ENCODE results near the gene SOD1.

SOD1 gene

GRCh38 chr21:31659536-31660258 is at the start of gene SOD1:
SOD1 (plus strand) TSS chr21:31659693; CDS start chr21:31659770, 77 bp downstream.
- no peaks in the 10 kb centered on the region for H3K4me1 ChIP-seq (ENCODE audit: control insufficient read depth, insufficient read depth, low read length)

GRCh38 chr21:31611445-31611844 is 48.0 kb upstream of the SOD1 start:
- no peak overlapping the region for H3K27ac ChIP-seq (ENCODE audit: low read depth, low read length)
- H3K4me1 ChIP-seq (ENCODE audit: control insufficient read depth, insufficient read depth, low read length), result no peaks in the 10 kb centered on the region
- peaks cover 11% of the 10 kb centered on the region for H3K9me3 ChIP-seq (ENCODE audit: control insufficient read depth, insufficient read depth, low read depth, low read length)
- no peak overlapping the region for H3K9ac ChIP-seq (ENCODE audit: low read length)
- H3K27me3 ChIP-seq (ENCODE audit: control insufficient read depth, insufficient read depth, low read length), result no peaks in the 10 kb centered on the region
- H3K4me3 ChIP-seq (ENCODE audit: low read depth, low read length), result no peak overlapping the region
- H3K36me3 ChIP-seq (ENCODE audit: control insufficient read depth, insufficient read depth, low read length), result no peaks in the 10 kb centered on the region

More at GRCh38 chr21:31659536-31660258, at the start of gene SOD1:
- no peaks in the 10 kb centered on the region for H3K9me3 ChIP-seq (ENCODE audit: control insufficient read depth, insufficient read depth, low read depth, low read length)
- peaks cover 23% of the 10 kb centered on the region for H3K36me3 ChIP-seq (ENCODE audit: control insufficient read depth, insufficient read depth, low read length)
- H3K9ac ChIP-seq (ENCODE audit: low read length), result peak within 1 kb of the TSS; percentile 84
- H3K27me3 ChIP-seq (ENCODE audit: control insufficient read depth, insufficient read depth, low read length), result no peaks in the 10 kb centered on the region
- peak within 1 kb of the TSS; percentile 71 for H3K4me3 ChIP-seq (ENCODE audit: low read depth, low read length)
- peak within 1 kb of the TSS; percentile 39; the same call in 1 of the 2 replicates for H3K27ac ChIP-seq (ENCODE audit: low read depth, low read length)

- H3K36me3 ChIP-seq (ENCODE audit: control insufficient read depth, insufficient read depth, low read length), result no peaks in the 10 kb centered on the region
Measured at GRCh38 chr21:31612894-31613785, 46.4 kb upstream of the SOD1 start.

GRCh38 chr21:31614705-31615104 is 44.8 kb upstream of the SOD1 start:
- Histone ChIP-seq H3K9ac (ENCODE audit: low read length) (no peak overlapping the region), H3K27me3 (ENCODE audit: control insufficient read depth, insufficient read depth, low read length) (no peaks in the 10 kb centered on the region), H3K4me3 (ENCODE audit: low read depth, low read length) (no peak overlapping the region), H3K36me3 (ENCODE audit: control insufficient read depth, insufficient read depth, low read length) (no peaks in the 10 kb centered on the region), H3K4me1 (ENCODE audit: control insufficient read depth, insufficient read depth, low read length) (no peaks in the 10 kb centered on the region), H3K27ac (ENCODE audit: low read depth, low read length) (no peak overlapping the region), H3K9me3 (ENCODE audit: control insufficient read depth, insufficient read depth, low read depth, low read length) (peaks cover 5% of the 10 kb centered on the region)

More at GRCh38 chr21:31612894-31613785, 46.4 kb upstream of the SOD1 start:
- Histone ChIP-seq H3K9ac (ENCODE audit: low read length) (no peak overlapping the region), H3K4me1 (ENCODE audit: control insufficient read depth, insufficient read depth, low read length) (no peaks in the 10 kb centered on the region), H3K27me3 (ENCODE audit: control insufficient read depth, insufficient read depth, low read length) (no peaks in the 10 kb centered on the region), H3K27ac (ENCODE audit: low read depth, low read length) (no peak overlapping the region), H3K9me3 (ENCODE audit: control insufficient read depth, insufficient read depth, low read depth, low read length) (peaks cover 11% of the 10 kb centered on the region), H3K4me3 (ENCODE audit: low read depth, low read length) (no peak overlapping the region)

- Histone ChIP-seq H3K9me3 (ENCODE audit: control insufficient read depth, insufficient read depth, low read depth, low read length) (0 out of 2 replicates have a peak, but pooled peaks cover 3% of the 10 kb centered on the region), H3K27ac (ENCODE audit: low read depth, low read length) (no peak overlapping the region), H3K4me1 (ENCODE audit: control insufficient read depth, insufficient read depth, low read length) (no peaks in the 10 kb centered on the region), H3K4me3 (ENCODE audit: low read depth, low read length) (no peak overlapping the region), H3K9ac (ENCODE audit: low read length) (no peak overlapping the region), H3K27me3 (ENCODE audit: control insufficient read depth, insufficient read depth, low read length) (no peaks in the 10 kb centered on the region), H3K36me3 (ENCODE audit: control insufficient read depth, insufficient read depth, low read length) (no peaks in the 10 kb centered on the region)
Measured at GRCh38 chr21:31616216-31616615, 43.3 kb upstream of the SOD1 start.

- Histone ChIP-seq H3K36me3 (ENCODE audit: control insufficient read depth, insufficient read depth, low read length) (no peaks in the 10 kb centered on the region), H3K4me1 (ENCODE audit: control insufficient read depth, insufficient read depth, low read length) (no peaks in the 10 kb centered on the region), H3K27ac (ENCODE audit: low read depth, low read length) (no peak overlapping the region), H3K4me3 (ENCODE audit: low read depth, low read length) (no peak overlapping the region), H3K27me3 (ENCODE audit: control insufficient read depth, insufficient read depth, low read length) (no peaks in the 10 kb centered on the region), H3K9ac (ENCODE audit: low read length) (no peak overlapping the region), H3K9me3 (ENCODE audit: control insufficient read depth, insufficient read depth, low read depth, low read length) (0 out of 2 replicates have a peak, but pooled peaks cover 3% of the 10 kb centered on the region)
Measured at GRCh38 chr21:31618696-31619430, 40.6 kb upstream of the SOD1 start.

GRCh38 chr21:31622397-31622796 is 37.1 kb upstream of the SOD1 start:
- H3K4me1 ChIP-seq (ENCODE audit: control insufficient read depth, insufficient read depth, low read length), result no peaks in the 10 kb centered on the region
- 0 out of 2 replicates have a peak, but pooled peaks cover 3% of the 10 kb centered on the region for H3K9me3 ChIP-seq (ENCODE audit: control insufficient read depth, insufficient read depth, low read depth, low read length)
- H3K36me3 ChIP-seq (ENCODE audit: control insufficient read depth, insufficient read depth, low read length), result no peaks in the 10 kb centered on the region
- no peaks in the 10 kb centered on the region for H3K27me3 ChIP-seq (ENCODE audit: control insufficient read depth, insufficient read depth, low read length)
- H3K4me3 ChIP-seq (ENCODE audit: low read depth, low read length), result no peak overlapping the region
- no peak overlapping the region for H3K9ac ChIP-seq (ENCODE audit: low read length)
- no peak overlapping the region for H3K27ac ChIP-seq (ENCODE audit: low read depth, low read length)

- Histone ChIP-seq H3K36me3 (ENCODE audit: control insufficient read depth, insufficient read depth, low read length) (no peaks in the 10 kb centered on the region), H3K9me3 (ENCODE audit: control insufficient read depth, insufficient read depth, low read depth, low read length) (0 out of 2 replicates have a peak, but pooled peaks cover 3% of the 10 kb centered on the region), H3K4me3 (ENCODE audit: low read depth, low read length) (no peak overlapping the region)
Measured at GRCh38 chr21:31623664-31624063, 35.8 kb upstream of the SOD1 start.

GRCh38 chr21:31624181-31624580 is 35.3 kb upstream of the SOD1 start:
- no peak overlapping the region for H3K4me3 ChIP-seq (ENCODE audit: low read depth, low read length)
- 0 out of 2 replicates have a peak, but pooled peaks cover 3% of the 10 kb centered on the region for H3K9me3 ChIP-seq (ENCODE audit: control insufficient read depth, insufficient read depth, low read depth, low read length)
- no peak overlapping the region for H3K9ac ChIP-seq (ENCODE audit: low read length)
- H3K27me3 ChIP-seq (ENCODE audit: control insufficient read depth, insufficient read depth, low read length), result no peaks in the 10 kb centered on the region
- no peaks in the 10 kb centered on the region for H3K36me3 ChIP-seq (ENCODE audit: control insufficient read depth, insufficient read depth, low read length)
- H3K27ac ChIP-seq (ENCODE audit: low read depth, low read length), result no peak overlapping the region
- no peaks in the 10 kb centered on the region for H3K4me1 ChIP-seq (ENCODE audit: control insufficient read depth, insufficient read depth, low read length)

More at GRCh38 chr21:31623664-31624063, 35.8 kb upstream of the SOD1 start:
- H3K9ac ChIP-seq (ENCODE audit: low read length), result no peak overlapping the region
- H3K27me3 ChIP-seq (ENCODE audit: control insufficient read depth, insufficient read depth, low read length), result no peaks in the 10 kb centered on the region
- H3K27ac ChIP-seq (ENCODE audit: low read depth, low read length), result no peak overlapping the region
- H3K4me1 ChIP-seq (ENCODE audit: control insufficient read depth, insufficient read depth, low read length), result no peaks in the 10 kb centered on the region

GRCh38 chr21:31624961-31625491 is 34.5 kb upstream of the SOD1 start:
- Histone ChIP-seq H3K4me1 (ENCODE audit: control insufficient read depth, insufficient read depth, low read length) (no peaks in the 10 kb centered on the region), H3K9ac (ENCODE audit: low read length) (no peak overlapping the region), H3K27ac (ENCODE audit: low read depth, low read length) (no peak overlapping the region), H3K36me3 (ENCODE audit: control insufficient read depth, insufficient read depth, low read length) (no peaks in the 10 kb centered on the region), H3K27me3 (ENCODE audit: control insufficient read depth, insufficient read depth, low read length) (no peaks in the 10 kb centered on the region), H3K4me3 (ENCODE audit: low read depth, low read length) (no peak overlapping the region), H3K9me3 (ENCODE audit: control insufficient read depth, insufficient read depth, low read depth, low read length) (no peaks in the 10 kb centered on the region)
